GM23338 (cell line): ENCODE results near the gene PFKM.

Source experiments
- EZH2 ChIP-seq: fragments of 200-600 bp; sonication (generic); IDR thresholded peaks from one replicate; pipeline ENCODE4 v1.8.0; 2017; ENCODE audit warnings: antibody characterized with exemption, mild to moderate bottlenecking, low read depth; ENCODE audit not compliant: unreplicated experiment
- EZH2phosphoT487 ChIP-seq: fragments of 200-600 bp; sonication (generic); IDR thresholded peaks from one replicate; pipeline ENCODE4 v1.8.1; 2018; ENCODE audit warnings: antibody characterized with exemption; ENCODE audit not compliant: unreplicated experiment
- JUNB ChIP-seq: IDR thresholded peaks from one replicate; pipeline ENCODE4 v1.6.1; 2016; ENCODE audit warnings: antibody characterized with exemption; ENCODE audit not compliant: unreplicated experiment
- POLR2AphosphoS5 ChIP-seq: IDR thresholded peaks from 2 replicates; pipeline ENCODE4 v1.6.1; 2016; ENCODE audit warnings: antibody characterized with exemption, low read depth
- TF ChIP-seq, protein P1 (sequence below), 2 experiments: fragments of 200-600 bp in 1 of 2; sonication (generic) in 1 of 2; conservative IDR thresholded peaks; 2 replicates each; pipeline versions ENCODE4 v1.5.1 to v1.6.1; 2016 to 2017; ENCODE audit warnings: antibody characterized with exemption in 2 of 2, low read depth in 2 of 2, mild to moderate bottlenecking in 2 of 2, moderate library complexity in 1 of 2
- TF ChIP-seq, protein P2 (sequence below): IDR thresholded peaks from one replicate; pipeline ENCODE4 v1.6.1; 2018; ENCODE audit warnings: antibody characterized with exemption; ENCODE audit not compliant: unreplicated experiment

DNA sequence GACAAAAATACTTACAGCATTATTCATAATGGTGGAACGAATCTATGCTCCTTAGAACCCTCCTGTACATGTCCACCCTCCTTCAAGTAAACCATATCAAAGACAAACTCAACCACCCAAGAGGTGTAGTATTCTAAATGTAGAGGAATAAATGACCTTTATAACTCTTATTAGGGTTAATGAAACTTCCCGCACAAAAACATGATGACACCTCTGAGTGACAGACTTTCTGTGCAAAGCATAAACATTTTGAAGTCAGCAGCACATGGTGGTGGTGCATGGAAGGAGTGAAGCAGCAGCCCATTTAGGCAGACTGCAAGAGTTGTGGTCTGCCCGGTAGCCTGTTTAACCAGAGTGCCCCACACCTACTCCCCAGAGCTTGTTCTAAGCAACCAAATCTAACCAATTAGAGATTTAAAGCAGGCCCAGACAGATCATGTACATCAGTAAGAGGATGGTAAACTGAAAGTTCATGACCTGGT, 38.8 kb downstream of the PFKM start:
- TF ChIP-seq, protein P1, sequence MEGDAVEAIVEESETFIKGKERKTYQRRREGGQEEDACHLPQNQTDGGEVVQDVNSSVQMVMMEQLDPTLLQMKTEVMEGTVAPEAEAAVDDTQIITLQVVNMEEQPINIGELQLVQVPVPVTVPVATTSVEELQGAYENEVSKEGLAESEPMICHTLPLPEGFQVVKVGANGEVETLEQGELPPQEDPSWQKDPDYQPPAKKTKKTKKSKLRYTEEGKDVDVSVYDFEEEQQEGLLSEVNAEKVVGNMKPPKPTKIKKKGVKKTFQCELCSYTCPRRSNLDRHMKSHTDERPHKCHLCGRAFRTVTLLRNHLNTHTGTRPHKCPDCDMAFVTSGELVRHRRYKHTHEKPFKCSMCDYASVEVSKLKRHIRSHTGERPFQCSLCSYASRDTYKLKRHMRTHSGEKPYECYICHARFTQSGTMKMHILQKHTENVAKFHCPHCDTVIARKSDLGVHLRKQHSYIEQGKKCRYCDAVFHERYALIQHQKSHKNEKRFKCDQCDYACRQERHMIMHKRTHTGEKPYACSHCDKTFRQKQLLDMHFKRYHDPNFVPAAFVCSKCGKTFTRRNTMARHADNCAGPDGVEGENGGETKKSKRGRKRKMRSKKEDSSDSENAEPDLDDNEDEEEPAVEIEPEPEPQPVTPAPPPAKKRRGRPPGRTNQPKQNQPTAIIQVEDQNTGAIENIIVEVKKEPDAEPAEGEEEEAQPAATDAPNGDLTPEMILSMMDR (conservative IDR thresholded peaks at IDR 0.05; ENCODE audit: low read depth in 2 of 2) = no peak
- no peak for TF ChIP-seq EZH2phosphoT487
- TF ChIP-seq POLR2AphosphoS5 = no peak
- TF ChIP-seq, protein P2, sequence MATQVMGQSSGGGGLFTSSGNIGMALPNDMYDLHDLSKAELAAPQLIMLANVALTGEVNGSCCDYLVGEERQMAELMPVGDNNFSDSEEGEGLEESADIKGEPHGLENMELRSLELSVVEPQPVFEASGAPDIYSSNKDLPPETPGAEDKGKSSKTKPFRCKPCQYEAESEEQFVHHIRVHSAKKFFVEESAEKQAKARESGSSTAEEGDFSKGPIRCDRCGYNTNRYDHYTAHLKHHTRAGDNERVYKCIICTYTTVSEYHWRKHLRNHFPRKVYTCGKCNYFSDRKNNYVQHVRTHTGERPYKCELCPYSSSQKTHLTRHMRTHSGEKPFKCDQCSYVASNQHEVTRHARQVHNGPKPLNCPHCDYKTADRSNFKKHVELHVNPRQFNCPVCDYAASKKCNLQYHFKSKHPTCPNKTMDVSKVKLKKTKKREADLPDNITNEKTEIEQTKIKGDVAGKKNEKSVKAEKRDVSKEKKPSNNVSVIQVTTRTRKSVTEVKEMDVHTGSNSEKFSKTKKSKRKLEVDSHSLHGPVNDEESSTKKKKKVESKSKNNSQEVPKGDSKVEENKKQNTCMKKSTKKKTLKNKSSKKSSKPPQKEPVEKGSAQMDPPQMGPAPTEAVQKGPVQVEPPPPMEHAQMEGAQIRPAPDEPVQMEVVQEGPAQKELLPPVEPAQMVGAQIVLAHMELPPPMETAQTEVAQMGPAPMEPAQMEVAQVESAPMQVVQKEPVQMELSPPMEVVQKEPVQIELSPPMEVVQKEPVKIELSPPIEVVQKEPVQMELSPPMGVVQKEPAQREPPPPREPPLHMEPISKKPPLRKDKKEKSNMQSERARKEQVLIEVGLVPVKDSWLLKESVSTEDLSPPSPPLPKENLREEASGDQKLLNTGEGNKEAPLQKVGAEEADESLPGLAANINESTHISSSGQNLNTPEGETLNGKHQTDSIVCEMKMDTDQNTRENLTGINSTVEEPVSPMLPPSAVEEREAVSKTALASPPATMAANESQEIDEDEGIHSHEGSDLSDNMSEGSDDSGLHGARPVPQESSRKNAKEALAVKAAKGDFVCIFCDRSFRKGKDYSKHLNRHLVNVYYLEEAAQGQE = no peak
- TF ChIP-seq JUNB = no peak
- TF ChIP-seq EZH2 = no peak
